HS-27A (cell line): ENCODE measurements around the gene MPPED1.

Experiments used
- DNase-seq: peaks from one replicate; pipeline ENCODE4 v3.0.0-alpha.2; 2012; ENCODE audit warnings: low read depth, missing footprints

MPPED1 gene

GRCh38 chr22:43393132-43393843, 18.5 kb upstream of the MPPED1 start:
- no peak for DNase-seq

- no peak for DNase-seq
Measured at GRCh38 chr22:43393844-43394474, 17.9 kb upstream of the MPPED1 start.

- no peak for DNase-seq
Measured at GRCh38 chr22:43395086-43395695, 16.6 kb upstream of the MPPED1 start.

- DNase-seq = no peak
Measured at GRCh38 chr22:43396321-43396933, 15.4 kb upstream of the MPPED1 start.

GRCh38 chr22:43396934-43397457, 14.8 kb upstream of the MPPED1 start:
- no peak for DNase-seq

- no peak for DNase-seq
Measured at GRCh38 chr22:43397766-43398165, 14.0 kb upstream of the MPPED1 start.

GRCh38 chr22:43398246-43398645, 13.6 kb upstream of the MPPED1 start:
- DNase-seq = no peak

GRCh38 chr22:43398910-43399309, 12.9 kb upstream of the MPPED1 start:
- no peak for DNase-seq

GRCh38 chr22:43399338-43399979, 12.4 kb upstream of the MPPED1 start:
- no peak for DNase-seq

GRCh38 chr22:43399980-43400358, 11.8 kb upstream of the MPPED1 start:
- no peak for DNase-seq

- DNase-seq = no peak
Measured at GRCh38 chr22:43400449-43400848, 11.4 kb upstream of the MPPED1 start.

GRCh38 chr22:43401233-43401632, 10.6 kb upstream of the MPPED1 start:
- DNase-seq = no peak

GRCh38 chr22:43401661-43402060, 10.2 kb upstream of the MPPED1 start:
- DNase-seq = no peak

- DNase-seq = no peak
Measured at GRCh38 chr22:43402128-43402527, 9.7 kb upstream of the MPPED1 start.

GRCh38 chr22:43404673-43405385, 7.0 kb upstream of the MPPED1 start:
- DNase-seq = no peak

- DNase-seq = no peak
Measured at GRCh38 chr22:43406186-43406790, 5.5 kb upstream of the MPPED1 start.

- no peak for DNase-seq
Measured at GRCh38 chr22:43407591-43407990, 4.2 kb upstream of the MPPED1 start.

GRCh38 chr22:43408009-43408408, 3.8 kb upstream of the MPPED1 start:
- no peak for DNase-seq

GRCh38 chr22:43409046-43409445, 2.8 kb upstream of the MPPED1 start:
- no peak for DNase-seq

- no peak for DNase-seq
Measured at GRCh38 chr22:43409800-43410199, 2.0 kb upstream of the MPPED1 start.
